T-cell (primary cell): ENCODE data around the gene PARD3B. TPM values are rescaled to one million over a fixed set of nuclear protein-coding genes. Genes with fewer than 3 reads are reported as not detected.

Source experiments
- ATAC-seq, 4 experiments: fragments of 200-7000 bp in 3 of 4; fragments of 150-1000 bp in 1 of 4; cut with Tn5 transposase; replicated peaks in 1 of 4; 1 replicate in 3 of 4; 2 replicates in 1 of 4; pipeline ENCODE4 v1.10.0; 2021; ENCODE audit warnings: moderate library complexity in 3 of 4, mild to moderate bottlenecking in 2 of 4, moderate number of reproducible peaks in 1 of 4
- CTCF ChIA-PET, 2 donors: fragments of 300-600 bp; sonication (Branson Sonifier 250); formaldehyde crosslinking; loops; one replicate each; lab custom pipeline; 2022; ENCODE audit warnings: antibody characterized with exemption in 2 of 2; lab: Charles Lee
- POLR2A ChIA-PET, 2 donors: fragments of 300-600 bp; sonication (Branson Sonifier 250); formaldehyde crosslinking; loops; one replicate each; lab custom pipeline; 2022; ENCODE audit warnings: antibody characterized with exemption in 2 of 2; lab: Charles Lee
- DNase-seq, 35 experiments: peaks; one replicate each; pipeline versions ENCODE4 v3.0.0 to v3.0.0-alpha.2; 2013 to 2023
- H3K27ac ChIP-seq: one replicate; pipeline ENCODE4 v1.5.1; 2013; ENCODE audit warnings: low read length
- H3K27me3 ChIP-seq, 2 experiments: replicated peaks in 1 of 2; 1 replicate in 1 of 2; 2 replicates in 1 of 2; pipeline versions ENCODE4 v1.6.1 to v1.7.0; 2013; ENCODE audit warnings: low read length in 1 of 2, mixed read lengths in 1 of 2; ENCODE audit not compliant: control insufficient read depth in 2 of 2, insufficient read depth in 2 of 2; ENCODE audit errors: extremely low read depth in 1 of 2
- H3K36me3 ChIP-seq, 2 donors: 1 replicate in 1 of 2; 2 replicates in 1 of 2; pipeline versions ENCODE4 v1.6.1 to v1.7.0; 2013; ENCODE audit warnings: low read length in 1 of 2; ENCODE audit not compliant: control insufficient read depth in 2 of 2, insufficient read depth in 1 of 2; ENCODE audit errors: extremely low read depth in 1 of 2
- H3K4me1 ChIP-seq, 2 experiments: 1 replicate in 1 of 2; 2 replicates in 1 of 2; pipeline versions ENCODE4 v1.6.1 to v1.7.0; 2013; ENCODE audit warnings: low read length in 2 of 2, mixed read lengths in 1 of 2; ENCODE audit not compliant: insufficient read depth in 2 of 2, control insufficient read depth in 1 of 2; ENCODE audit errors: extremely low read depth in 1 of 2
- H3K4me3 ChIP-seq, 2 donors: 1 replicate in 1 of 2; 2 replicates in 1 of 2; pipeline versions ENCODE4 v1.5.1 to v1.7.0; 2013; ENCODE audit warnings: mild to moderate bottlenecking in 2 of 2, low read length in 1 of 2, moderate library complexity in 1 of 2; ENCODE audit not compliant: control insufficient read depth in 1 of 2; ENCODE audit errors: extremely low read depth in 1 of 2
- H3K9me3 ChIP-seq: 2 replicates; pipeline ENCODE4 v1.7.0; 2013
- H3K27ac Mint-ChIP-seq, 2 donors: one replicate each; pipeline ENCODE4 v1.8.0; 2020 to 2021; ENCODE audit warnings: mild to moderate bottlenecking in 2 of 2, mixed read lengths in 2 of 2
- H3K27me3 Mint-ChIP-seq, 2 donors: one replicate each; pipeline ENCODE4 v1.8.0; 2021 to 2022; ENCODE audit warnings: mixed read lengths in 2 of 2
- H3K36me3 Mint-ChIP-seq: one replicate; pipeline ENCODE4 v1.8.0; 2021; ENCODE audit warnings: mixed read lengths
- H3K4me1 Mint-ChIP-seq, 3 donors: one replicate each; pipeline ENCODE4 v1.8.0; 2020 to 2022; ENCODE audit warnings: mixed read lengths in 3 of 3, mild to moderate bottlenecking in 1 of 3
- H3K4me3 Mint-ChIP-seq, 3 donors: one replicate each; pipeline ENCODE4 v1.8.0; 2020 to 2022; ENCODE audit warnings: mild to moderate bottlenecking in 3 of 3, mixed read lengths in 3 of 3, moderate library complexity in 3 of 3
- H3K9me3 Mint-ChIP-seq, 3 donors: one replicate each; pipeline ENCODE4 v1.8.0; 2020 to 2022; ENCODE audit warnings: mixed read lengths in 3 of 3
- WGBS: methylation state at CpG from one replicate; pipeline ENCODE4 v1.1.5; 2013; ENCODE audit warnings: missing lambda C conversion rate; ENCODE audit not compliant: insufficient coverage; 5-methylcytosine and 5-hydroxymethylcytosine counted together
- total RNA-seq, 35 experiments: library from RNA in 6 of 35; stranded (reverse) in 6 of 35; fragments of 120-200 nt in 1 of 35; gene quantifications; one replicate each; pipeline versions ENCODE4 v1.2.1 to v1.2.4 and lab custom pipeline; 2013 to 2026

Gene PARD3B
- total RNA-seq, 5 donors from 2014 or later (not counting 1 experiment from before 2014, with no cell fraction given) = 0.75 to 2.0 (median 1.6) TPM

DNA sequence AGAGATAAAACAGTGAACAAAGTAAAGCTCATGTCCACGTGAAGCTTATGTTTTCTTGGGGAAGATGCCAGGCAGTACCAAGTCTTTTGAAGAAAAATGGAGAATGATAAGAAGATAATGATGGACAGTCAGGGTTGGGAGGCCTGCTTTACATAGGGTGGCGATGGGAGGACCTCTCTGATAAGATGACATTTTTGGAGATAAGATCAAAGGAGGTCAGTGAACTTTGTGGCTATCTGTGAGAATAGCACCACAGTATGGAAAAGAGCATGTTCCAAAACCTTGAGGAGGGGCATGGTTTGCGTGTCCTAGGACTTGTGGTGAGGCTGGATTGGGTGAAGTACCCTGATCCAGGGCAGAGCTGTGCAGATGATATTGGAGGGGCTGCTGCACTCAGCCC lies 675.3 kb downstream of the PARD3B start:
- H3K4me3 Mint-ChIP-seq = no peak overlapping the region
- H3K27me3 Mint-ChIP-seq = no peaks in the 10 kb centered on the region
- ChIA-PET CTCF (no interaction called here), POLR2A (no interaction called here)
- Histone ChIP-seq H3K36me3 (no peaks in the 10 kb centered on the region), H3K4me3 (no peak overlapping the region), H3K27me3 (no peaks in the 10 kb centered on the region), H3K27ac (no peak overlapping the region), H3K9me3 (no peaks in the 10 kb centered on the region), H3K4me1 (no peaks in the 10 kb centered on the region)
- H3K27ac Mint-ChIP-seq = no peak overlapping the region
- DNase-seq = no peak
- ATAC-seq = no peak
- H3K9me3 Mint-ChIP-seq = peaks cover 0 to 2% (median 0%) of the 10 kb centered on the region in 3 donors
- no peaks in the 10 kb centered on the region for H3K36me3 Mint-ChIP-seq
- H3K4me1 Mint-ChIP-seq = no peaks in the 10 kb centered on the region
- 40% methylated on average over 3 of the region's 3 CpGs for WGBS

DNA sequence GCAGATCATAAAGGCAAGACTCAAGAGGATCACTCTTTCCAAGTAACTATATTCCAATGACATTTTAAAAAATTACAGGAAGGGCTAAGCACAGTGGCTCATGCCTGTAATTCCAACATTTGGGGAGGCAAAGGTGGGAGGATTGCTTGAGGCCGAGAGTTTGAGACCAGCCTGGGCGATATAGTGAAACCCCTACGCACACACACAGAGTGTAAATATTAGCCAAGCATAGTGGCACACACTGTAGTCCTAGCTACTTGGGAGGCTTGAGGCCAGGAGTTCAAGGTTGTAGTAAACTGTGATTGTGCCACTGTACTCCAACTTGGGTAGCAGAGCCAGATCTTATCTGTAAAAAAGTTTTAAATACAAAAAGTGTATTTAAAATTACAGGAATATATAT lies 686.8 kb downstream of the PARD3B start:
- POLR2A ChIA-PET = no interaction called here
- H3K4me1 Mint-ChIP-seq = peaks cover 2 to 4% (median 2%) of the 10 kb centered on the region in 3 donors

DNA sequence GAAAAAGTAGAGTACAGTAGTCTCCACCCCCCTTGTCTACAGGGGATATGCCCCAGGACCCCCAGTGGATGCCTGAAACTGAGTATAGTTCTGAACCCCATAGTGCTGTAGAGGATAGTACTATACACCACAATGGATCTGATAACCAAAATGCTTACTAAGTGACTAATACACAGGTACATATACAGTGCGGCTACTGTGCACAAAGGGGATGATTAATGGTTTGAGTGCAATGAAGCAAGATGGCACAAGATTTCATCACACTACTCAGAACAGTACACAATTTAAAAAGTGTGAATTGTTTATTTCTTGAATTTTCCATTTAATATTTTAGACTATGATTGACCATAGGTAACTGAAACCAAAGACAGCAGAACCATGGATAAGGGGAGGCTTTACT lies 690.2 kb downstream of the PARD3B start:
- peaks cover 2 to 4% (median 2%) of the 10 kb centered on the region in 3 donors for H3K4me1 Mint-ChIP-seq
- Histone ChIP-seq H3K9me3 (no peaks in the 10 kb centered on the region), H3K27ac (no peak overlapping the region), H3K4me3 (no peak overlapping the region), H3K27me3 (no peaks in the 10 kb centered on the region), H3K4me1 (no peaks in the 10 kb centered on the region), H3K36me3 (no peaks in the 10 kb centered on the region)
- ChIA-PET CTCF (interaction anchor here in 1 of 2 donors (0.6 kb wide), 1 partner anchor 114 kb away, joined by 3 read pairs; no protein-coding TSS in a partner anchor), POLR2A (no interaction called here)
- H3K36me3 Mint-ChIP-seq = peaks cover 4% of the 10 kb centered on the region
- no peak for ATAC-seq
- peaks cover 0 to 4% (median 0%) of the 10 kb centered on the region in 3 donors for H3K9me3 Mint-ChIP-seq
- H3K27me3 Mint-ChIP-seq = no peaks in the 10 kb centered on the region
- H3K27ac Mint-ChIP-seq = no peak overlapping the region
- no peak for DNase-seq
- WGBS = no CpG with 5 or more reads among the region's 1 CpG
- H3K4me3 Mint-ChIP-seq = no peak overlapping the region

More for the DNA sequence above, 686.8 kb downstream of the PARD3B start:
- 100% methylated on average over 1 of the region's 3 CpGs for WGBS
- H3K27me3 Mint-ChIP-seq = no peaks in the 10 kb centered on the region
- peaks cover 0 to 6% of the 10 kb centered on the region in 2 experiments for H3K27me3 ChIP-seq
- no peak overlapping the region for H3K27ac ChIP-seq
- no peak overlapping the region for H3K27ac Mint-ChIP-seq
- H3K4me1 ChIP-seq = no peaks in the 10 kb centered on the region
- no peaks in the 10 kb centered on the region for H3K36me3 ChIP-seq
- peaks cover 0 to 4% (median 0%) of the 10 kb centered on the region in 3 donors for H3K9me3 Mint-ChIP-seq
- CTCF ChIA-PET = interaction anchor here in 1 of 2 donors (0.7 kb wide), 1 partner anchor 243 kb away, joined by 4 read pairs; no protein-coding TSS in a partner anchor
- H3K4me3 ChIP-seq = no peak overlapping the region
- H3K4me3 Mint-ChIP-seq = no peak overlapping the region
- DNase-seq (no peak), ATAC-seq (no peak)
- peaks cover 4% of the 10 kb centered on the region for H3K36me3 Mint-ChIP-seq
- no peaks in the 10 kb centered on the region for H3K9me3 ChIP-seq

DNA sequence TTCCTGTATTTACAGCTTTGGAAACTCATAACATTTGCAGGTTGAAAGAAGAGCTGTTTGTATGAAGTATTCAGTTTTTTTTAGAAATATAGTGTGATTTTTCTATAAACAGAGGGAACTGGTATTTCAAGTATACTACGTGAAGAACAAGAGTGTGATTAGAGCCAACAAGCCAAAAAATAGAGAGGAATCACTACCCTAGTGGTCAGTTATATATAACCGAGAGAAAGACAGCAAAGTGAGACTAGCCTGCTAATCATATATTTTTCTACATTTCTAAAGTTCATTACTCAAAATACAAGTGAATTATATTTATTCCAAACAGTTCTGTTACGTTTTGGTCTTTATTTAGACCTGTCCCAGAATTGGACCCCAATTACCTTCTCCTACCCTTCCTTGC lies 692.2 kb downstream of the PARD3B start:
- Histone ChIP-seq H3K4me1 (no peaks in the 10 kb centered on the region), H3K27ac (no peak overlapping the region), H3K4me3 (no peak overlapping the region), H3K36me3 (no peaks in the 10 kb centered on the region), H3K27me3 (no peaks in the 10 kb centered on the region), H3K9me3 (no peaks in the 10 kb centered on the region)
- Mint-ChIP-seq H3K4me1 (peaks cover 2 to 4% (median 2%) of the 10 kb centered on the region in 3 donors), H3K27ac (no peak overlapping the region), H3K27me3 (no peaks in the 10 kb centered on the region), H3K4me3 (no peak overlapping the region), H3K36me3 (no peaks in the 10 kb centered on the region), H3K9me3 (no peaks in the 10 kb centered on the region)
- ChIA-PET POLR2A (no interaction called here), CTCF (no interaction called here)
- no peak for ATAC-seq
- WGBS = 100% methylated on average over 1 of the region's 3 CpGs
- DNase-seq = no peak

DNA sequence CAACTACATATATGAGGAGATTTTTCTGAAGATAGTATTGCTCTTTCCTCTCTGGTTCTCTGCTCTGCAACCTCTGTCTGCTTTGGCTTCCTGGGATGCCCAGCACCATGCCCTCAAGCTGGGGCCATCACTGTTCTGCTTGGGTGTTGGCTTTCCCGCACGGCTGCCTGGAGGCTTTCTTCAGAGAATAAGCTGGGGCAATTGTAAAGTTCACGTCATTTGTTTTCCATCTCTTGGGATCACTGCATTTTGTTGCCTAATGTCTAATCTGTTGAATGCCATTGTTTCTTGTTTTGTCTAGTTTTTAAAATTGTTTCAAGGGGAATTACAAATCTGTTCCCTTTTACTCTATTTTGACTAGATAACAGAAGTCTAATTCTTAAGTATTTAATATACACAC lies 699.7 kb downstream of the PARD3B start:
- no peak overlapping the region for H3K27ac Mint-ChIP-seq
- no peaks in the 10 kb centered on the region for H3K4me1 Mint-ChIP-seq
- ATAC-seq (no peak), DNase-seq (no peak)
- Histone ChIP-seq H3K27me3 (no peaks in the 10 kb centered on the region), H3K36me3 (no peaks in the 10 kb centered on the region), H3K4me1 (no peaks in the 10 kb centered on the region), H3K27ac (no peak overlapping the region), H3K9me3 (no peaks in the 10 kb centered on the region), H3K4me3 (no peak overlapping the region)
- ChIA-PET CTCF (no interaction called here), POLR2A (no interaction called here)
- H3K9me3 Mint-ChIP-seq = peaks cover 0 to 4% (median 3%) of the 10 kb centered on the region in 3 donors
- no peaks in the 10 kb centered on the region for H3K27me3 Mint-ChIP-seq
- H3K36me3 Mint-ChIP-seq = no peaks in the 10 kb centered on the region
- no CpG with 5 or more reads among the region's 3 CpGs for WGBS
- H3K4me3 Mint-ChIP-seq = no peak overlapping the region

DNA sequence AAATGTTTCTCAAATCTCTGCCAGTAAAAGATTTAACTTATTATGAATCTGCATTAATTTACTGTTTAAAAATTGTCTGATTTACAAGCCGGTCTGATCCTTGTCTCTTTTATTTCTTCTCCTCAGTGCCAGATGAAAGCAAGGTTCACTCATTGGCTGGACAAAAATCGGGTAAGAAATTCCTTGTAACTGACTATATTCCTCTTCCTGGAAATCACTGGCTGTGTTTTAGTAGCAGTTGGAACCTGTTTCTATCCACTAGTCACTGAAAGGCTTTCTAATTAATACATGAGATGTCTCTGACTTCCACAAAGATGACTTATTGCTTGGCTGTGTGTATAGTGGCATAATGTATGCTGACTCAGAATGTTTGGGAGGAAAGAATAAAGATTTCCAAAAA lies 700.4 kb downstream of the PARD3B start:
- Histone ChIP-seq H3K27me3 (no peaks in the 10 kb centered on the region), H3K4me1 (no peaks in the 10 kb centered on the region), H3K9me3 (no peaks in the 10 kb centered on the region), H3K4me3 (no peak overlapping the region), H3K27ac (no peak overlapping the region), H3K36me3 (no peaks in the 10 kb centered on the region)
- POLR2A ChIA-PET = interaction anchor here in 1 of 2 donors (0.6 kb wide), 1 partner anchor 887 kb away, joined by 9 read pairs; no protein-coding TSS in a partner anchor
- Mint-ChIP-seq H3K4me1 (no peaks in the 10 kb centered on the region), H3K27me3 (no peaks in the 10 kb centered on the region), H3K9me3 (peaks cover 0 to 4% (median 3%) of the 10 kb centered on the region in 3 donors), H3K36me3 (no peaks in the 10 kb centered on the region), H3K27ac (no peak overlapping the region), H3K4me3 (no peak overlapping the region)
- no CpG with 5 or more reads among the region's 2 CpGs for WGBS
- CTCF ChIA-PET = interaction anchor here in 1 of 2 donors (0.7 kb wide), 1 partner anchor 310 kb away, joined by 4 read pairs; no protein-coding TSS in a partner anchor
- ATAC-seq (no peak), DNase-seq (no peak)
